Thoracic aorta (tissue), 2 donors: ENCODE measurements around the gene SERPINH1. TPM values are rescaled to one million over a fixed set of nuclear protein-coding genes. Genes with fewer than 3 reads are reported as not detected.

Experiments
- ATAC-seq: fragments of 150-250 bp; one replicate; pipeline ENCODE4 v1.8.0; 2017; ENCODE audit warnings: low read depth; ENCODE audit not compliant: insufficient number of reproducible peaks, low FRiP score
- DNase-seq: peaks from one replicate; pipeline ENCODE4 v3.0.0-alpha.2; 2020; ENCODE audit warnings: low spot score
- H3K27ac ChIP-seq, 2 donors: fragments of 200-600 bp; sonication (generic); 1 replicate in 1 of 2; 2 replicates in 1 of 2; pipeline ENCODE4 v1.5.1; 2016; ENCODE audit warnings: mild to moderate bottlenecking in 2 of 2, moderate library complexity in 2 of 2
- H3K27me3 ChIP-seq: fragments of 200-600 bp; sonication (generic); replicated peaks from 2 replicates; pipeline ENCODE4 v1.6.0; 2016; ENCODE audit warnings: mild to moderate bottlenecking; ENCODE audit not compliant: insufficient read depth
- H3K36me3 ChIP-seq: fragments of 200-600 bp; sonication (generic); one replicate; pipeline ENCODE4 v1.5.1; 2016
- H3K4me1 ChIP-seq, 2 donors: fragments of 200-600 bp; sonication (generic); 1 replicate in 1 of 2; 2 replicates in 1 of 2; pipeline versions ENCODE4 v1.5.1 to v1.6.0; 2016; ENCODE audit warnings: low read depth in 2 of 2, mild to moderate bottlenecking in 1 of 2; ENCODE audit not compliant: control insufficient read depth in 1 of 2
- H3K4me3 ChIP-seq: fragments of 200-600 bp; sonication (generic); 2 replicates; pipeline ENCODE4 v1.5.1; 2016; ENCODE audit warnings: mild to moderate bottlenecking
- H3K9me3 ChIP-seq: fragments of 200-600 bp; sonication (generic); 2 replicates; pipeline ENCODE4 v1.5.1; 2016
- total RNA-seq, 2 donors: library from RNA; depleted of rRNA; stranded (reverse); fragments of >200 nt; gene quantifications; one replicate each; pipeline versions ENCODE4 v1.1.0 to v1.2.3, GENCODE V29; 2016
- TF ChIP-seq, protein P1 (sequence below): fragments of 200-600 bp; sonication (generic); IDR thresholded peaks from one replicate; pipeline ENCODE4 v1.5.1; 2019; ENCODE audit warnings: antibody characterized with exemption

The SERPINH1 gene
- total RNA-seq, 2 donors from 2014 or later: 367 to 480 TPM

DNA sequence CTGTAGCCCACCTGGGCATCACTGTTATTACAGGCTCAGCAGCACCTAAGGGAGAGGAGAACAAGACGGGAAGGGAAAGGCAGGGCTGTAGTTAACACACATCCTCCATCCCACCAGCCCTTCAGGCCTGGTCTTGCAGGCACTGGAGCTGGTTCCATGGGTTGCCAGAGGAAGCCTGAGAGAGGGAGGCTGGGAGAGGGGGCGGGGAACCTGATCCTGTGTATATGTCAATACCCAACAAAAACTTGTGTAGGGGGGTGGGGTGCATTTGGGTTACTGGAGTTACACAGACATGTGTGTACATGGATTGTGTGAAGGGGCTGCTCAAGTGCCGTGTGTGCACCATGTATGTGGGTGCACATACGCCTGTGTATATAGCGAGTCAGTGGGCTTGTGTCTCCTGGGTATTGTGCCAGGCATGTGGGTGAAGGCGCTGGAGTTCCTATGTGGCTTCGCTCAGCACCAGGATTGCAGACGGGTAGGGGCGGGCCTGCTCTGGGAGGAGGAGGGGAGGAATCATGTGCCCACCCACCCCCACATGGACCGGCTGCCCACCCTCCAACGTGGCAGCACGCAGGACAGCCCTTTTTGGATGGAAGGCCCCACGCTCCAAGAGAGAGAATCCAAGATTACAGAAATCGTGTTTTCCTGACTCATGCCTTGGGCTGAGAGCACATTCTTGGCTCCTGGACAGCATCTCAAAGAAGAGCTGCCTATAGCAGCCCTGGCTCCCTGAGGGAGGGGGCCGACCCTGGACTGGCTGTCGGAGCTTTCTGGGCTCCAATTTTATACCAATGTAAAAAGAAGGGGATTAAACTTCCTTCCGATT, 4.2 kb upstream of the SERPINH1 start:
- Histone ChIP-seq H3K36me3 (no peaks in the 10 kb centered on the region), H3K27ac (peak overlapping the region; percentile 100), H3K9me3 (no peaks in the 10 kb centered on the region), H3K27me3 (no peaks in the 10 kb centered on the region), H3K4me3 (peak overlapping the region; percentile 51), H3K4me1 (peaks cover 37 to 82% of the 10 kb centered on the region in 2 donors)
- DNase-seq: no peak
- peak; percentile 23 for ATAC-seq
- TF ChIP-seq, protein P1, sequence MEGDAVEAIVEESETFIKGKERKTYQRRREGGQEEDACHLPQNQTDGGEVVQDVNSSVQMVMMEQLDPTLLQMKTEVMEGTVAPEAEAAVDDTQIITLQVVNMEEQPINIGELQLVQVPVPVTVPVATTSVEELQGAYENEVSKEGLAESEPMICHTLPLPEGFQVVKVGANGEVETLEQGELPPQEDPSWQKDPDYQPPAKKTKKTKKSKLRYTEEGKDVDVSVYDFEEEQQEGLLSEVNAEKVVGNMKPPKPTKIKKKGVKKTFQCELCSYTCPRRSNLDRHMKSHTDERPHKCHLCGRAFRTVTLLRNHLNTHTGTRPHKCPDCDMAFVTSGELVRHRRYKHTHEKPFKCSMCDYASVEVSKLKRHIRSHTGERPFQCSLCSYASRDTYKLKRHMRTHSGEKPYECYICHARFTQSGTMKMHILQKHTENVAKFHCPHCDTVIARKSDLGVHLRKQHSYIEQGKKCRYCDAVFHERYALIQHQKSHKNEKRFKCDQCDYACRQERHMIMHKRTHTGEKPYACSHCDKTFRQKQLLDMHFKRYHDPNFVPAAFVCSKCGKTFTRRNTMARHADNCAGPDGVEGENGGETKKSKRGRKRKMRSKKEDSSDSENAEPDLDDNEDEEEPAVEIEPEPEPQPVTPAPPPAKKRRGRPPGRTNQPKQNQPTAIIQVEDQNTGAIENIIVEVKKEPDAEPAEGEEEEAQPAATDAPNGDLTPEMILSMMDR: no peak

DNA sequence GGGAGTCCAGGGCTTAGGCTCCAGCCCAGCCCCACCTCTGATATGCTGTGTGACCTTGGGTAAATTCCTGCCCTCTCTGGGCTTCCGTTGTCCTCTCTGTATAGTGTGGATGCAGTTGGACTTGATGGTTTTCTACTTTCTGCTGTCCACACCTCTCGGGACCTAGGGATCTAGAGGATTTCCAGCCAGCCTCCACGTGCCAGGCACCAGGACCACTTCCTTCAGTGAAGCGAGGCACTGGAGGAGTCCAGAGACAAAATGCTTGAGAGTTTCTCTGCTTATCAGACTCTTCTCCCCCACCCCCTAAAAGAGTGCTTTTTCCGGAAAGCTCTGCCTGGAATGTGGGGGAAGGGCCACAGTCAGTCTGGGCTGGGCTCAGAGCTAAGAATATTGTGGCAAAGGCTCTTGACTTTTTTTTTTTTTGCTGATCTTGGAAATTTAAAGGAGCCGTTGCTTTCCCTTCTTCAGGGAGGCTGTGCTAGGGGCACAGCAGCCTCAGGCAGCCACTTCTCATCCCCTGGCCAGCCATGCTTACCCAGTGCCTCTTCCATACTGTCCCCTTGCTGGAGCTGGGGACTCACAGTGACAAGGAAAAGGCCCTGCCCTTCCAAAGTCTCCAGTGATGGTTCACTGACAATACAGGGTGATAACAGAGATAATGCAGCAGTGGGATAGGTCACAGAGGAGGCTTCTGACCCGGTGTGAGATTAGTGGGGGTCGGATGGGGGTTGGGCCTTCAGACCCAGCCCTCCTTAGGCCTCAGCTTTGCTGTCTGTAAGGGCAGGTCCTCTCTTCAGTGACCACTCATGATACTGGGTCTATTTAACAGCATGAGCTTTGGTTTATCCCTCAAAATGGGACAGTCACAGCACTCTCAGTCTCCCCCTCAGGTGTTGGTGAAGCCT, 2.9 kb upstream of the SERPINH1 start:
- Histone ChIP-seq H3K27me3 (no peaks in the 10 kb centered on the region), H3K27ac (peak overlapping the region; percentile 100), H3K36me3 (no peaks in the 10 kb centered on the region), H3K4me1 (peaks cover 38 to 77% of the 10 kb centered on the region in 2 donors), H3K4me3 (peak overlapping the region; percentile 51), H3K9me3 (no peaks in the 10 kb centered on the region)
- TF ChIP-seq, protein P1: no peak
- no peak for DNase-seq
- peak; percentile 3 for ATAC-seq

DNA sequence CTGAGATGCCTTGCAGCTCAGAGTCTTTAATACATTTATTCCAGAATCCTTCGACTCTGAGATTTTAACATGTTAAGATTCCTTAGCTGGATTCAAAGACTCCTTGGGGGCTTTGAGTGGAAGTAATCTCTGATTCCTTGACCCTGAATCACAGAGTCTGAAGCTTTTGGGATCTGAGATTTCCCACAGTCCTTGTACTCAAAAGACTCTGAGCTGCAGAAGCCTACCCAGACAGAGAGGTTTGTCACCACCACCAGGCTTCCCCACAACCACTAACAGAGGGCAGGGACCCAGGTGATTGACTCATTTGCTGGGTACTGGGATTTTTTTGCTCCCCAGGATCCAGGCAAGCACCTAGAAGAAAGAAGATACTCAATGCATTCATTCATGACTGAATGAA, 1.4 kb upstream of the SERPINH1 start:
- no peak for ATAC-seq
- H3K36me3 ChIP-seq: no peaks in the 10 kb centered on the region
- DNase-seq: no peak
- H3K27ac ChIP-seq: peak overlapping the region; percentile 100
- H3K4me3 ChIP-seq: no peak overlapping the region
- H3K9me3 ChIP-seq: no peaks in the 10 kb centered on the region
- peaks cover 44 to 80% of the 10 kb centered on the region in 2 donors for H3K4me1 ChIP-seq
- TF ChIP-seq, protein P1: no peak
- no peaks in the 10 kb centered on the region for H3K27me3 ChIP-seq

DNA sequence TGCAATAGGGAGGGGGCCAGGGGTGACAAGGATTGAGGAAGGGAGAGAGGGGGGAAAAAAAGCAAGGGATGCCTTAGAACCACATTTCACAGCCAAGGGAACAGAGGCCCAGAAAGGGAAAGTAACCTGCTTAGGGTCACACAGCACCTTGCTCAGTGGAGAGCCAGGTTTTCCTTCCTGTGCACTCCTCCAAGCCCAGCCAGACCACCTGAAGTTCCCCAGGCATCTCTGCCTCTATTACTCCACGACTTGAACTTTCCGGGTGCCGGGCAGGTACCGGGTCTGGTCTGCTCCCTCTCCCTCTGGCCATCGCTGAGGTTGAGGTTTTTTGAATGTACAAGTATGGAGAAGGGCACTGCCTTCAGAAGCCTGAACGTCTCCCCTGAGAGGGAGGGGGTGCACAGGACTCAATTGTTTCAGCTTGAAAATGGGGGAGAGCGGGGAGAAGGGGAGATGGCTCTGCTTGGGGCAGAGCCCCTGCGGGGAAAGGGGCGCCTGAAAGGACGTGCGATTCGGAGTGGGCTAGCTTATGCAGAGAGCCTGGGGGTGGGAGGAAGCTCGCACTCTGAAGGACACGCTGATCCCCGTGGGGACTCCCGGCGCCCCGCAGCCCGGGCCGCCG, 516 bp upstream of the SERPINH1 start:
- TF ChIP-seq, protein P1: no peak
- ATAC-seq: no peak
- H3K27ac ChIP-seq: peak overlapping the region; percentile 100

More for the DNA sequence above, 516 bp upstream of the SERPINH1 start:
- H3K4me1 ChIP-seq: peaks cover 47 to 84% of the 10 kb centered on the region in 2 donors
- H3K9me3 ChIP-seq: no peaks in the 10 kb centered on the region
- no peak for DNase-seq
- peak overlapping the region; percentile 89 for H3K4me3 ChIP-seq
- peaks cover under 1% of the 10 kb centered on the region for H3K36me3 ChIP-seq
- H3K27me3 ChIP-seq: no peaks in the 10 kb centered on the region
